ENCODE measurements around the gene HAPSTR1.
"Not testable (repeated sequence)": the region's sequence is repeated elsewhere in the genome, so short reads cannot be mapped to it uniquely, and the experiment has no call there.

HAPSTR1 gene

GRCh38 chr16:9072806-9073341 lies 18.6 kb upstream of the HAPSTR1 start:
- DNase-seq: no peak

DNA sequence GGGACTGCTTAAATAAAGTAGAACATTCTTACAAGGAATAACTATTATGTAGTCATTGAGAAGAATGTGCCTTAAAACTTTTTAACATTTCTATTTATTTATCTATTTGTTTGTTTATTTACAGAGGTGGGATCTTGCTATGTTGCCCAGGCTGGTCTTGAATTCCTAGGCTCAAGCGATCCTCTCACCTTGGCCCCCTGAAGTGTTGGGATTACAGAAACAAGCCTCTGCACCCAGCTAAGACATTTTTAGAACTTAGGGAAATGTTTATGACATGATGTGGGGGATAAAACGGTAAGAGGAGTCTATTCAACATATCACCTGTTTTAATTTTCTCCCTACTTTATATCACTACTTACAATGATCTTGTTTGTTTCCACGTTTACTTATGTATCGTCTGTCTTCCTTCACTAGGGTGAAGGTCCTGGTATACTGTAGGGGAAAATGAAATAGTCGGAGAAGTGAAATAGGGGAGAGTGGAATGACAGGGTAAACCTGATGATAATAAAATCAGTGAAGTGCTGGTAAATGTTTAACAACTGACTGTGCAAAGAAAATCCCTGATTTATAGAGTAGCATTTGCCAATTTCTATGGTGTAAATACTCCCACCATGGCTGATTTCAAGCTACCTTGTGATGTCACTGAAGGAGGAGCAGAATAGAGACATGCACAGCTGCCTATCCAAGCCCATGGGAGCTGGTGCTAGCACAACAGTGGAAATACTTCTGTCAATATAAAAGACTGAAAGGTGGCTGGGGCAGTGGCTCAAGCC lies 16.0 kb upstream of the HAPSTR1 start:
- DNase-seq: no peak

GRCh38 chr16:9077091-9077809 lies 14.2 kb upstream of the HAPSTR1 start:
- DNase-seq: peak; percentile 41 to 72

DNA sequence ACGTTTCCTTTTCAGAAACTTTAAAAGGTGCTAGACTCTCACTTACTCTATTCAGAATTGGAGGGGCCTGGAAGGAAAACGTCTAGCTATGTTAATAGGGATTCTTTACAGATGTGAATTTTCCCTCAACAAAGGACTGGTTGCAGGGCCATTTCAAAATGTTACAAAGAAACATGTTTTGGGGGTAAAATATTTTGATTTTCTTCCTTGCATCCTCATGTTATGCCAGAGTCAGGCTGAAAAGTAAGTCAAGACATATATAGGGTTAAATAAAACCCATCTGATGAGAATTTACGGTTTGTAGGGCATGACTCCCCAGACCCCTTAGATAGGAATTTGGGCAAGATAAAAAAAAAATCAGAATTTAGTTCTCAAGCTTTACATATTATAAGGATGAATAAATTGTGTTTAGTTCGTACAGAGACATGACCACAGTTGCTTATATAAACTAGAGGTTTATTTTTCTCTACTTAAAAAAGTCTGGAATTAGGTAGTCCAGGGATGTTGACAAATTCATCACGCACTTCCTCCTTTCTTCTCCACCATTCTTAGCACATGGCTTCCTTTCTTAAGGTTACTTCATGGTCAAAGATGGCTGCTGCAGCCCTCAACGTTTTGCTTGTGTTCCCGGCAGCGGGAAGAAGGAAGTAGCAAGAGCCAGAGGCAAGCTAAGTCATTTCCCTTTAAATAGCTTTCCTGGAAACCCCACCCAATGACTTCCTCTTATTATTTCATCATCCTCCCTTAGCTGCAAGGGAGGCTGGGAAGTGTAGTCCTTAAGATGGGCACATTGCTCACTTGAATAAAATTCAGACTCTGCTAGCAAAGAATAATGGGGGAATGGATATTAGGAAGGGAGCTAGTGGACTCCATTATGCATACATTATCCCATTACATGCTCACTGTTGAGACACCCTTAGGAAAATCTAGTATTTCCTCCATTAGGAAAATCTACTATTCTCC lies 12.7 kb upstream of the HAPSTR1 start:
- DNase-seq: peak; percentile 92 to 99

DNA sequence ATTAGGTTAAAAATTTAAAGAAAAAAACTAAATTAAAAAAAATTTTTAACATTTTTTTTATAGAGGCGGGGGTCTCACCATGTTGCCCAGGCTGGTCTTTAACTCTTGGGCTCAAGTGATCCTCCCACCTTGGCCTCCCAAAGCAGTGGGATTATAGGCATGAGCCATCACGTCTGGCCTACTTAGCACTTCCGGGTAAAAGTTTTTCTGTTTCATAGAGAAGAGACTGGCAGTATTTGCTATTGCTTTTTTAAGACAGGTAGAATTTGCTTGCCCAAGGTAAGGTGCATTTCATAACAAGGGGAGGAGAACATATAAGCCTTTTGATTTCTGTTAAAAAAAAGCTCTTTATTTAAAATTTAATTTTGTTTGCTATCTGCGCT lies 12.0 kb upstream of the HAPSTR1 start:
- DNase-seq: no peak

GRCh38 chr16:9081158-9081557 lies 10.3 kb upstream of the HAPSTR1 start:
- DNase-seq: peak; percentile 40 to 56

GRCh38 chr16:9081843-9082242 lies 9.6 kb upstream of the HAPSTR1 start:
- DNase-seq: no peak

GRCh38 chr16:9082422-9082821 lies 9.0 kb upstream of the HAPSTR1 start:
- no peak for DNase-seq

DNA sequence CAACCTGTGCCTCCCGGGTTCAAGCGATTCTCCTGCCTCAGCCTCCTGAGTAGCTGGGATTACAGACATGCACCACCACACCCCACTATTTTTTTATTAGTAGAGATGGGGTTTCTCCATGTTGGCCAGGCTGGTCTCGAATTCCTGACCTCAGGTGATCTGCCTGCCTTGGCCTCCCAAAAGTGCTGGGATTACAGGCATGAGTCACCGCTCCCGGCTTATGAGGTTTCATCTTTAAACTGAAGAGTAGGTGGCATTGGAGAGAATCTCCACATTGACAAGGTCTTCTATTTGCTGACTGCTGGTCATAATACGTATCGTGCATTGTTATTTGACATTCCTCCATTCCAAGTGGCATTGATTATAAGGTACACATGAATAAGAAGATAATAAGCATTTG lies 3.7 kb upstream of the HAPSTR1 start:
- DNase-seq: not testable (repeated sequence)

- DNase-seq: no peak
Observed at GRCh38 chr16:9088848-9089247, 2.6 kb upstream of the HAPSTR1 start.

- no peak for DNase-seq
Observed at GRCh38 chr16:9089660-9090059, 1.8 kb upstream of the HAPSTR1 start.

DNA sequence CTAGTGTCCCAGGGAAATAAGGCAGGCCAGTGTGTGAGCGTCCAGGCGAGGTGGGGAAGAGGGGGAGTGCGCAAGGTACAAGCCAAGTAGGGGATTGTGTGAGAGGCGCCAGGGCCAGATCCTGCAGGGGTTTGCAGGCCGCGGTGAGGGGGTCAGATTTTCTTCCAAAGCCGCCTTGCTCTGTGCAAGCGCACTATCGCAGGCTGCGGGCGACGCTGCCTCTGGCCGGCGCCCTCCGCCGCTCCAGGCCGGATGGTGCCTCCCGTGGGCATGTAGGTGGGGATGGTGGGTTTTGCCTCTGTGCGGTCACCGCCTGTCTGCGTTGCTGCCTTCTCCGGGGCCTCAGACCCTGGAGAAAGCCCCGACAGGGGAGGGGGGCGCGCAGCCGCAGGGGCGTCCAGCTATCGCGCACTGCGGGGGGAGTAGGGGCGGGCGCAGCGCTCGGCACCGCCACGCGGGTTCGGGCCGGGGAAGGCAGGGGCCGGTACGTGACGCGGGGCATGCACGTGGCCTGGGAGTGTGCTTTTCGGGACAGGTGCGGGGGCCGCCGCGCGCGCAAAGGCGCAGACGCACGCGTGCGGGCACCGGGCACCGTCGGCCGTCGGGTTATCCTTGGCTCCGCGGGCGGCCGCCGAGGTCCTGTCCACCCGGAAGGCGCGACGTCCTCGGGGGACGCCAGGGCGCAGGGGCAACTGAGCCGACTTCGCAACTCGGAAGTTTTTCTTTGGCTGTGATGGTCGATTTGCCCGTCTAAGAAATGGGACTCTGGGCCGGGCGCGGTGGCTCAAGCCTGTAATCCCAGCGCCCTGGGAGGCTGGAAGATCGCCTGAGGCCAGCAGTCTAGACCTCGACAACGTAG lies 1.1 kb upstream of the HAPSTR1 start:
- peak; percentile 27 to 44 for DNase-seq

- no peak for DNase-seq
Observed at GRCh38 chr16:9091867-9092281, 430 bp downstream of the HAPSTR1 start.

- no peak for DNase-seq
Observed at GRCh38 chr16:9092282-9092977, 986 bp downstream of the HAPSTR1 start.

DNA sequence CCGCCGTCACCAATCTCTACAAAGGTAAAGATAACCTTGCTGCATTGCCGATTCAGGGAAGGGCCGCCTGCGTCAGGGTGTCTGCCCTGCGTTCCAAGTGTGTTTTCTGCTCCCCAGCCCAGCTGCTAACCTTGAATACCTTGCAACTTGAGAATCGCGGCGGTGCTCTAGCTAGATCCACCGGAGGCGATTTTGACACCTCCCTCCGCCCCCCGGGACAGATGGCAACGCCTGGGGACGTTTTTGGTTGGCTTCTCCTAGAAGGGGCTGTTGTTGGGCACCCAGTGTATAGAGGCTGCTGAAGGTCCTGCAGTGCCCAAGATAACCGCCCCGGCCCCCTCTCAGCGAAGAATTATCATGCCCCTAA lies 1.5 kb downstream of the HAPSTR1 start:
- no peak for DNase-seq

DNA sequence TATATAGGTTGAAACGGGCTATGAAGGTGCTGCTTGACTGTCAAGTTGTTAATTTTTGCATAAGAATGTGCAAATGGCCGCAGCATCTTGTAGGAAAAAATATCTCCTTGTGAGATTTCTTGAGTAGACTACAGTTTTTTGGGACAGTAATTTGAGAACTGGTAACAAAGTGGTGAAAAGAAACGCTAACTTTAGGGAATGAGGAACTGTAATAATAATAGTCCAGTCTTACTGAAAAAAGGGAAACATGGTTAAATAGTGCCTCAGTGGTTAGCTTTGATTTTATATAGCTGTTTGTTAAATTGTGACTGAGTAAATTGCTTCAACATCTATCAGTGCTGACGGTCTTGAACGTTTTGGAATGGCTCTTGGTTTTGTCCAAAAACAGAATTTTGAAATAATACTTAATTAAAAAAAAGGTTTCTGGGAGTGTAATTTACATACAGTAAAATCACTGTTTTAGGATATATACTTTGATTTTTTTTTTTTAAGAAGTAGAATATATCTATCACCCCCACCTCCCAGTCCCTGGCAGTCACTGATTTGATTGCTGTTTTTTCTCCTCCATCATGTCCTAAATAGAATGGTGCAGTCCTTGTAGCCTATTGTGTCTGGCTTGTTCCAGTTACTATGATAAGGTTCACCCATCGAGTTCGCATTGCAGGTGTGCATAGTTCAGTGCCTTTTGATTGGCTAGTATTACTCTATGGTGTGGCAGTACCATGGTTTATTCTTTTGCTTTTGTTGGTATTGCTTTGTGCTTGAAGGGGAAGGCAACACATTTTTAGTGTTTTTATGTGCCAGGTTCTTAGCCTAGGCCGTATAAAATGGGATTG lies 2.8 kb downstream of the HAPSTR1 start:
- DNase-seq: peak in 1 of 2 donors; percentile 39

DNA sequence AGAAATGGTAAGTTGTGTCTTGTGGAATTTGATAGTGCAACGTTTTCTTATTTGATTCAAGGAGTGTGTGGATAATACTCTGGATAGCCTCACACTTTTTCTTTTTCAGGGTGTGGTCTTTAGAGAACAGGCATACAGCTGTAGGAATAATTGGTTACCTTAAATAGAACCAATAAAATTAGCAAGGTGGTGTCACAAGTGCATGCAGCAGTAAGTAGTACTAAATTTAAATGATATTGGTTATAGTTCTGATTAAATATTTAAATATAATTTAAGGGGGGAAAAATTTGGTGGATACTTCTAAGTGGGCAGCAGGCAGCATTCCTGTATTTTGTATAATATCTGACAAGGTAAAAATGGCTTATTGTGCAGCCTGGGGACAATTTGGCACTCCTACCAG lies 3.7 kb downstream of the HAPSTR1 start:
- no peak for DNase-seq

GRCh38 chr16:9095656-9096397 lies 4.4 kb downstream of the HAPSTR1 start:
- DNase-seq: peak in 1 of 2 donors; percentile 46

DNA sequence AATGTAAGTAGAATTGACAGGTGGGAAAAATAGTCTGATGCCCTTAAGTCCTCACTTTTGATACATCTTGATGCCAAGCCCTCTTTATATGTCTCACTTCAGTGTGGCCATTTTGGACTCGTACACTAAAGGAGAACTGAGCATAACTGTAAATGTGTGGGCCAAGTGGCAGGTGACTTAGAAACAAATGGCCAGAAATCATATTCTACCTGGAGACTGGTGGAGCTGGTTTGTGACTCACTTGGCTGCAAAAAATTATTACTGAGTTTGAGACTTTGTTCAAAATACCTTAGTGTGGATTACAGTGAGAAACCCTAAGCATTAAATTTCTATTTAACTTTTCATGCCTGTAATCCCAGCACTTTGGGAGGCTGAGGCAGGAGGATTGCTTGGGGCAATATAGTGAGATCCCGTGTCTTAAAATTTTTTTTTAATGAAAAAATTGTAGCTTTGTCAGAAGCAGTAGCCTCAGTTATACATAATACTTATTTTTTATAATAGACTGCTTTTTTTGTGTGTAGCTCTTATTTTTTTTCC lies 5.0 kb downstream of the HAPSTR1 start:
- DNase-seq: no peak
